Measurements from ENCODE around the gene SORCS2.

GRCh38 chr4:7500404-7500803, 308.1 kb downstream of the SORCS2 start:
- no peak for TF ChIP-seq CTCF (IDR thresholded peaks at IDR 0.05; ENCODE audit: poor library complexity, severe bottlenecking)
- no peak for TF ChIP-seq TAF1 (IDR thresholded peaks at IDR 0.05; ENCODE audit: low read depth)

All from neural cell (in vitro differentiated cells).